ENCODE results near the gene GARNL3.
A peak's percentile ranks its signal among the peaks of the same experiment; 100 is the strongest.

Gene GARNL3

DNA sequence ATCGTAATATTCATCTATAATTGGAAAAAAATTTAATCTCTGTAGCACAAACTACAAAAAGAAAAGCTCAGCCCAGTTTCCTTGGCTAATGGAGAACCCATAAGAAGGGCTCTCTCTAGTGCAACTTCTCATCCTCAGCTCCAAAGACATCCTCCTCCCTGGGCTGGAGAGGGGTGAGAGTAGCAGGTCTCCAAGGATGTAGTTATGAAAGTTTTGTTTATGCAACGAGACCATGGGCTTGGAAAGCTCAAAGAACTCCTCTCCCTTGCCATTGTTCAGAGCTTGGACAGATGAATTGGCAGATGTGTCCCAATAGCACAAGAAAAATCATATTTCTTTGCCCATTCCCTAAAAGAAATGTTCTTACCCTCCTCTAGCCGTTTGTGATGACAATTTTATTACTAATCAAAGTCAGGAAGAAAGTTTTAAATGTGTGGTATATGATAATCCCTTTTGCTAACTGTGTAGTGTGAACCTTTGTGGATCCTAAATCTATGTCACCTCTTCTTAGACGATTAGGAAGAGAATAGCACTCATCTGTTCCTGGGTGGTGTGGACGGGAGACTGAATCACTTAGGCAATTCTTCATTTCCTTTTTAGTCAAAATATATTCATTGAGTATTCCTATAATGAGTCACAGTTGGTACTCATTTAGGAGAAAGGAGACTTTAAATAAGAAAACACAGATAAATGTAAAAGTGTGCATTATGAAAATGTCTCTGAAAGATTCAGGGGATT, 52.2 kb downstream of the GARNL3 start:
- FAIRE-seq, result no peak

DNA sequence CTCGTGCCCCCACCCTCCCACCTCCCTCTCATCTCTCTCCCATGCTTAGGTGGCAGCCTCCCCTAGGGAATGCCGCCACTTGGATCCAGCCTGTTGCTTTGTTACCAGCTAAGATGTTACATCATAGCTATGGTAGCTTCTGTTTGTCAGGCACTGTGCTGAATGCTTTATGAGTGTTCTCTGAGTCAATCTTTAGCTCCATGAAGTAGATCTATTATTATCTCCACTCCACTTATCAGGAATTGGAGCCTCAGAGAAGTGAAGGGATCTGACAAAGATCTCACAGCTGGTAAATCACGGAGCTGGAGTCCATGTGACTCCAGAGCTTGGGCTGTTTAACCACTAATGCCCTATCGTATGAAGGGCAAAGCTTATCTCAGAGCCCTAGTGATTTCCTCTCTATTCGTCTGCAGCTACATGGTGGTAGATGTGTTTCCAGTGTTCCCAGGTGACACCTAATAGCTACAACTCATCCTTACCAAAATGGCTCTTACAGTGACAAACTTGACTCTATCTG, 54.1 kb downstream of the GARNL3 start:
- no peak for FAIRE-seq

DNA sequence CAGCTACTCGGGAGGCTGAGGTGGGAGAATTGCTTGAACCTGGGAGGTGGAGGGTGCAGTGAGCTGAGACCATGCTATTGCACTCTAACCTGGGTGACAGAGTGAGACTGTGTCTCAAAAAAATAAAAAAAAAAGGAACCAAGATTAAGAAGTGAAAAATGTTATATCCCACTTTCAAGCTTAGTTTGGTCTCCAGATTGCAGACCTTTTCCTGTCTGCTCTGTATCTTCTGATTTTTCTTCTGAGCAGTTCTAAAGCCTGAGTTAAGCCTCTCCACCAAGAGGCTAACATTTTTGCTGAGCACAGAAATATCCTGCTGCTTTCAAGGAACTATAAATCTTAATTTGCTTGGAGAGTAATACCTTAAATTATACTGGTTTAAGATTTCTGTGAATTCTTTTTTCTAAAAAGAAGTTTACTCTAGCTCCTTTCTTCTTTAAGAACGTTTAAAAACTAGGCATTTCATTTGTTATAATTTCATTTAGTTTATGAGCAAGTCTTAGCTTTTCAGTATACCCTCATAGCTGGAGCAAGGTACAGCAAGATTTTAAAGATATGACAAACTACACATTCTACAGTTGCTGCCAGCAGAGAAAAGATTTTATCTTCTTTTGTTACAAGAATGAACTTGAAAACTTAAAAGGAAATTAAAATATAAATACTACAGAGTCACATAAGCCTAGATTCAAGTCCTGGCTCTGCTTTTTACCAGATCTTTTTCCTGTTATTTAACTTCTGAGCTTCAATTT, 55.0 kb downstream of the GARNL3 start:
- FAIRE-seq, result no peak

DNA sequence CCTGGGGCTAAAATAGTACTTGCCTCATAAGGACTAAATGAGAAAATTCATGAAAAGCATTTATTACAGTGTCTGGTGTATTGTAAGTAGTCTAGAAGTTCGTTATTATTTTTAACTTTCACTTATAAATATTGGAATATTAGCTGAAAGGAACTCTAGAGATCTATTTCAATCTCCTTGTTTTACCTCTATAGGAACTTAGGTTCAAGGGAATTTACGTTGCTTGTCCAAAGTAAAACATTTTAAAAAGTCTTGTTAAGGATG, 55.5 kb downstream of the GARNL3 start:
- no peak for FAIRE-seq

DNA sequence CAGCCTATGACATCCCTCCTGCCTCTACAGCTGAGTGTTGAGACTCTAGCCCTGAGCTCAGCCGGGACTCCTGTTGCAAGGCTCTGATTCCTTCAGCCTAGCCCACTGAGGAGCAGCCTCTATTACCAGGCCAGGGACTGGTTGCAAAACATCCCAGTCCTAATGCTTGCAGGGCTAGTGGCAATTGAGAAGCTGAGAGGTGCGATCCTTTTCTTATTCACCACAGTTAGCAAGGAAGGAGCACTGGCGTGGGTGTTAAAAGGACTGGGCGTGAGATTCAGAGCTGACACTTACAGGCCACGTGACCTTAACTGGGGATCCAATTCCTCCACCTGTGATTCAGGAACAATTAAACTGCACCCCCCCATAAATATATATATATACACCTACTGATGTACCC, 58.8 kb downstream of the GARNL3 start:
- FAIRE-seq, result no peak

DNA sequence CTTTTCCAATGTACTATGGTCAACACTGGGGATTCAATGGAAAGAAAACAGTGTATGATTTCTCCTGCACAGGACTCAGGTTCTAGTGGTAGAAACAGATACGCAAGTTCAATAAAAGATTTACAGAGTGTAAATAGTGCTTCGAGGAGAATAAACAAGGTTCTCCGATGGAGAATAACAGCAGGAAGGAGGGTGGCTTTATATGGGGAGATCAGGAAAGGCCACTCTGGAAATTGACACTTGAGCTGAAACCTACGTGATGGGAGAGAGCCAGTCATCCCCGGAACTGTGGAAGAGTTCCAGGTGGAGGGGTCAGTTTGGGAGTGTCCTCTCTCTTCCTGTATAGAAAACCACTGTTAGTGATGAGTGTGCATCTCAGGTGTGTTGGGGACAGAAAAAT, 65.9 kb downstream of the GARNL3 start:
- FAIRE-seq, result no peak

DNA sequence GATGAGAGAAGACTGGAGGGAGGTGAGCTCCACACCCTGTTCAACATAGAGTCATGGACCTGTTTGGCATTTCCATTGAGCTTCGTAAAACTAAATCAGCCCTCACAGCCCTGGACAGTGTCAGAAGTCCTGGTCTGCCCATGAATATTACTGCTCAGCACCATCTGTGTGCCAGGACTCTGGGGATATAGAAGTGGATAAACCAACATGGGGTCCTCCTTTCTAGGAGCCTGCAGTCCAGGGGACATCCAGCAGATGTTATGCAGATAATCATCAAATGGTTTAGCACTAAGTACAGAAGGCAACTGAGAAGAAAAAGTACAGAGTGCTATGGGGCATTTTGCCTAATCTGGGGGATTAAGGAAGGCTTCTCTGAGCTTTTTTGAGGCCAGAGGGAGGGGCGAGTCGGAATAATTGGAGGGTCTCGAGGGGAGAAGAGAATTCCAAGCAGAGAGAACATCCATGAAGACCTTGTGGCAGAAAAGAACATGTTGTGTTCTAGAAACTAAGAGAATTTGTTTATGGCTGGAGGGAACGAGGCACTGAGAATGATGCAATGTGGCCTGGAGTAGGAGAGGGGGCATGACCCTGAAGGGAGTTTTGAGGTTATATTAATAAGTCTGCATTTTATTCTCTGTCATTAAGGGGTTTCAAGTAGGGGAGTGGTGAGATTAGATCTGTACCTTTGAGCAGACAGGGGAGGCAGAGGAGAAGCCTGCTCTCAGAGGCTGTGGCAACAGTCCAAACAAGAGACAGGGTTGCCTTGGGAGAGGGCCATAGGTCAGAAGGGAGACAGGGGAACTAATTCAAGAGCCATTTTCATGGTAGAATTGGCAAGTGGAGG, 68.9 kb downstream of the GARNL3 start:
- no peak for FAIRE-seq

DNA sequence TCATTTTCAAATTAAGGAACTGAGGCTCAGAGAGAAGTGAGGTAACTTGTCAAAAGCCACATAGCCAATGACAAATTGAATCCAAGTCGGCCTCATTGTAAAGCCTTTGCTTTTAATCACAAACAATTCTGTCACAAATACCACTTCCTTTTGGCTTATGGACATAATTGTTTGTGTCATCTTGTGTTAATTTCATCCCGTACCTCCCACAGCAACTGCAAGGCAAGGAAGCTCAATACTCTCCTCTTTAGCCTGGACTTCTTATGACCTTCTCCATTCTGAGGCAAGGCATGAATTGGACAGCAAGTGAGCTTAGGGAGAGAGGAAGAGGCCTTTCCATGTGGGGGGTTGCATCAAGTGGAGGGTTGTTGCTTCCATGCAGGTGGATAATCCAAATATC, 70.2 kb downstream of the GARNL3 start:
- no peak for FAIRE-seq

DNA sequence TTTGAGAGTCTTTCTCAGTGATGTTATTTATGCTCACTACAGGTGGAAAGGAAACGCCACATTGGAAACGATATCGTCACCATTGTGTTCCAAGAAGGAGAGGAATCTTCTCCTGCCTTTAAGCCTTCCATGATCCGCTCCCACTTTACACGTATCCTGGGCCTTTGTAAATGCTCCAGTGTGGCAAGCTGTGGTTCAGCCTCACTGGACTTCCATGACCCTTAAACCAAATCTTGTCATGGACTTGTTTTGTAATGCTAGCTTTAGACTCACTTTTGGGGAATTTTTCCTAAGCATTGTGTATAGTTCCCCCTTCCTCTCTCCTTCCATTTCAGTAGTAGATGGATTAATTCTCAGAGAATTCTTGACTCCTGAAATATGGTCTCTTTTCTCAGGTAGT, 71.5 kb downstream of the GARNL3 start:
- no peak for FAIRE-seq

DNA sequence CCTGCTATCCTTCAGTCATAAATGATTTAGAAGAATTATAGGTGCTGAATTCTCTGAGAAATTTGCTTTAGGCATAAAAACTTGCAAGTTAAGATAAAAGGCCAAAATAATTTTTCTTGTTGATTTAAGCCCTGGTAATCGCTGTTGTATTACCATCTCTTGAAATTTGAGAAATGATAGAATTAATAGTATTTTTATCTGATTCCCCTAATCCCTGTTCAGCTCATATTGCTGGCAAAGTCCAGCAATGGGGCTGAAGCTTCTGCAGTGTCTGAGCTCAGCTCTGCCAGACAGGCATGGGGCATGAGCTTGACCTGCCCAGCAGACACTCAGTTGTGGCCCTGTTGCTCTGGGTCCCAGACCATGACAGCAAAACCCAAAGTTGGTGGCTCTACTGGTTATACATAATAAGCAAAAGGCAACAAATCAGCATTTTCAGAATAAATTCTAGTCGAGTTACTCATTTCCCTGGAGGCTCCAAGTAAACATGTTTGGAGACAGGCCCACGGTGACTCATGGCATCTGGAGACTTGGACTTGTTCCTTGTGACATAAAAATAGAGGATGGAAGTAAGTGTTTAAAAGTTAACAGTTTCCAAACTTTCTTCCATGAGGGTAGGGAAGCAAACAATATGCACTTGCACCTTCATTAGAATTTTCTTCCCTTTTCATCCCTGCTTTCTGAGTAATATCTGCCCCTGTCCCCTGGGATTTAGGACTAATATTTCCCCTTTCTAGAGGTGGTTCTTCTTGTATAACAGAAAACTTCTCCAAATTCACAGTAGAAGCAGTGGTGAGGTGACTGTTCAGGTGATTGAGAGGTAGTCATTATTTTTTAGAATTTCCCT, 72.2 kb downstream of the GARNL3 start:
- no peak for FAIRE-seq

DNA sequence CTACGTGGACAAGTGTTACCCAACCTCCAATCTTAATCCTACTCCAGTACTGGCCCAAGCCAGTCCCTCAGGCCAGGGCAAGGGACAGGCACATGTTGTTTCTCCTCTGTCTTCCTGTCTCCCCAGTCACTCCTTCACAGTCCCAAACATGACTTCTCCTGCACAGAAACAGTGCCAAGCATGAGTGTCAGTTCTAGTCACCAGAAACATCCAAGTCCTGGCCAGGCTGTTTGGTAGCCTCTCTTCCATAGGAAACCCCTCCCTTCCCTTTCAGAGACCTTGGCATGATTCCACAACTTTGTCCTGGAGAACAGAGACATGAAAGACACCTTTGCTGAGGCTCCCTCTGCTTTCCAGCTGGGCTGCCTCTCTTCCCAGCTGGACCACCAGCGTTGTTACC, 76.1 kb downstream of the GARNL3 start:
- FAIRE-seq, result no peak

DNA sequence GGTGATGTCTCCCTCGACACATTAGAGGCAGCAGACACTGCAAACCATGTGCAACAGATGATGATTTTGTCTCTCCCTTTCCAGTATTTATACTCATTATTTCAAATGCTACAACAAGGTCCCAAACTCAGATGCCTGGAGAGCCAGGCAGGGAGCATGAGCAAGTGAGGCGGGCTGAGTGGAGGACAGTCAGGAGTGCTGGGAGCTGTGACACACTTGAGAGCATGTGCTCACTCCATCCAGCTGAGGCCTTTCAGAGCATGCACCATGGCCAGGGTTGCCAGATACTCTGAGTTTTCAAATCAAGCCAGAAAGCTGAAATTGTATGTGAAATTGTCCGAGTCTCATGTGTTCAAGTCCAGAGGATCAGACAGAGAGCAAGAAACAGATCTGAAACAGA, 76.6 kb downstream of the GARNL3 start:
- FAIRE-seq, result no peak

DNA sequence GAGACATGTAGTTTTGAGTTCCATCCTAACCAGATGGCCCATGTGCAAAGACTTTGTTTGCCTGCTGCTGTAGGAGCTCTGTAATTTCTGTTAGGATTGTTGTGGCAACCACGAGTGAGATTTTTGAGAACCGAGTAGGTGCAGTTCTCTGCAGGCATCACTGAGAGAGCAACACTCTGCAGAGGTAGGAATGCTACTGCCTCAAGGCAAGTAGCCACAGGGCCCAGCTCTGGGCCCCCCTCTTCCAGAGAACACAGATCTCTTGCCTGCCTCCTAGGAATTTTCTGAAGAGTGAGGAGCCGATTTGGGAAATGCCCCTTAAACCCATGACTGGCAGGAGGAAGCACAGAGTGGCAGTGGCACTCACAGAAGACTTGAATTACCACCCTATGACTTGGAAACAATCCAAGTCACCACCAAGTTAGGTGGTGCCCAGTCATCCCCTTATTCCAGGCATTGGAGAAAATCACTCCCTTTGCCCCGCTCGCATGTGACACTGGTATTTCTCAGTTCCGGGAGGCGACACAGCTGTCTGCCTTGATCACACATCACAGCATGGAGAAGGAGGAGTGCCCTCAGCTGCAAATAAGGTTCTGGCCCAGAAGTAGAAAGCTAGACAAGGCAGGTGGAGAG, 79.9 kb downstream of the GARNL3 start:
- no peak for FAIRE-seq

DNA sequence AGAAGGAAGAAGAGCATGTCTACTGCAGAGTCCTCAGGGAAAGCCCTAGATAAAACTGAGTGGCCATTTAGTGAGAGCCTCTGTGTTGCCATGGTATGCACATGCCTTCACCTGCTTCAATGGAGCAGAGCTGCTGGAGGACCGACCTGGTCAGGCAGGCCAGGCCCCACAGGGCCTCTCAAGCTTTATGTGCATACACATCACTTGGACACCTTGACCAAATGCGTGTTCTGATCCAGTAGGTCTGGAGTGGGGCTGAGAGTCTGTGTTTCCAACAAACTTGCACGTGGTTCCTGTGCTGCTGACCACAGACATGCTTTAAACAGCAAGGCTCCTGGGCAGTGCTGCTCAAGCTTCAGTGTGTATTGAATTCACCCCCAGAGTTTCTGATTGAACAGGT, 81.0 kb downstream of the GARNL3 start:
- no peak for FAIRE-seq

DNA sequence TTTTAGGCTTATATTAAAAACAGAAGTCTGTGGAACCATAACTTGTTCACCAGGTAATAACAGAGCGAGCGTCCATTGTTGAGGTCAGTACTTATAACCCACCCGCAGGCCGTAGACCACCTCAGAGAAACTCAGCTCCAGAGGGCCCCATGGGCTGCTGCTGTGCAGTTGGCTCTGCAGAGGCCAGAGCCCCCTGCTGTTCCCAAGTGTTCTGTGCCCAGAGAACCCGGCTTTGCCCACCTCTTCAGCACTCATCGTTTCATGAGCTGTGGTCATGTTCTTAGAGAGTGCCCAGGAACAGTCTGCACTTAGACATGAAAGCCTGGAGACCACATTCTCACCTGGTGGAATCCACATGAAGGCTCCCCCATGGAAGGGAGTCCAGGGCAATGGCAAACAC, 82.0 kb downstream of the GARNL3 start:
- FAIRE-seq, result no peak

DNA sequence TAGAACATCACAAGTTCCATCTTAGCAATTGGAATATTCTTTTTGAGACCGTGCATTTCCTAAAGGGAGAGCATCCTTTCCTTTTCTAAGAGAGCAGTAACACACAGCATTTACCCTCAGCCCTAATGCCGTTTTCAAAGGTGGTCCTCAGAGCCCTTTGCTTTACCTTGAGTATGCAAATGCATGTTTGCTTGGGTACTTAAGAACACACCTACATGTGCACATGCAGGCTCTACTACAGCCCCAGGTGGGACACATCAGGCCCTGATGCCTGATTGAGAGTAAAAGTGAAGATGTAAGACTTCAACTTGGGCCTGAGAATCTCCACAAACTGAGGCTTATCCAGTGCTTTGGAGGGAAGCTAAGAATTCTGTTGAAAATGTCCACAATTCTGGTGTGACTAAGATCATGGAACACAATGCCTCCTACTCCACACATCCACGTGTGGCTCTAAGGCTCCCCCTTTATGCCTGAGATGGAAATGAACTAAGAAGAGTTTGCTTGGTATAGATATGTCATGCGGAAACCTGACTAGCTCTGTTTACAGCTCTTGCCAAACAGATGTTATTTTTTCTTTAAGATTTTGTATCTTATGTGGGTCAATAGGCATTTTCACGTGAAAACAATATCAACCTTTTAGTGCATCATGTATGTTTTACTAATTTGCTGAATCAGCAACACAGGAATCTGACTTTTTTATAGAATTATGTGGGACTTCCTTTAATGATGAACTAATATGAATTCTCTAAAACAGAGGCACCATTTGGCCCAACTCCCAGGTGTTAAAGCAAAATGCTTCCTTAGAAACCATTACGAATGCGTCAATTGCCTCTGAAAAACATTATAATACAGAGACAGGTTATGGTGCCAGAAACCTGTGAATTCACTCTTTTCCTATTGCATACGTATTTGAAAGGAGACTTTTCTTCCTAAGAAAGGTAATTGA, 83.5 kb downstream of the GARNL3 start:
- FAIRE-seq, result peak; percentile 11

DNA sequence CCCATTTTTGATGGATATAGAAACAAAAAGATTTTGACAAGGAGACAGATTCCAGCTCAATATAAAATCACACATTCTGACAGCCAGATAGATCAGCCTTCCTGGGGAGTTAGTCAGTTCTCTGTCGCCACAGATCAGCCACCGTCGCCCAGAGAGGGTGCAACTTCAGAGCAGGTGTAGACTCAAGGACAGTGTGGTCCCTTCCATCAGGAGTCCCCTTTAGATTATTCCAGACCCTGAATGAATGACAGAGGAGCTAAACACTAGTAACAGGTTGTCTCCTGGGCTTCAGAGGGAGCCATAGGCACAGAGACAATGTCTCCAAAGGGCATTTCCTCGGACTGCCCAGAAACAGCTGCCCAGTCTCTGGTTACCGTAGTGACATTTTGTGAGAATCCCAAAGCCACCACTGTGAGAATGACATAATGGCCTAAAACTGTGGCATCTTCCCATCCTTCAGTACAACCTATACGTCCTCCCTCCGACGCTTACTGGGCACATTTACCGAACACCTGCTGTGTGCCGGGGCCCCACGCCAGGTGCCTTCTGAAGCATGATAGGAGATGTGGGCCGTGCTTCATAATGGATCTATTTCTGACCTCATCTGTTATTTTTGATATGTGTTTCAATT, 85.0 kb downstream of the GARNL3 start:
- FAIRE-seq, result no peak

DNA sequence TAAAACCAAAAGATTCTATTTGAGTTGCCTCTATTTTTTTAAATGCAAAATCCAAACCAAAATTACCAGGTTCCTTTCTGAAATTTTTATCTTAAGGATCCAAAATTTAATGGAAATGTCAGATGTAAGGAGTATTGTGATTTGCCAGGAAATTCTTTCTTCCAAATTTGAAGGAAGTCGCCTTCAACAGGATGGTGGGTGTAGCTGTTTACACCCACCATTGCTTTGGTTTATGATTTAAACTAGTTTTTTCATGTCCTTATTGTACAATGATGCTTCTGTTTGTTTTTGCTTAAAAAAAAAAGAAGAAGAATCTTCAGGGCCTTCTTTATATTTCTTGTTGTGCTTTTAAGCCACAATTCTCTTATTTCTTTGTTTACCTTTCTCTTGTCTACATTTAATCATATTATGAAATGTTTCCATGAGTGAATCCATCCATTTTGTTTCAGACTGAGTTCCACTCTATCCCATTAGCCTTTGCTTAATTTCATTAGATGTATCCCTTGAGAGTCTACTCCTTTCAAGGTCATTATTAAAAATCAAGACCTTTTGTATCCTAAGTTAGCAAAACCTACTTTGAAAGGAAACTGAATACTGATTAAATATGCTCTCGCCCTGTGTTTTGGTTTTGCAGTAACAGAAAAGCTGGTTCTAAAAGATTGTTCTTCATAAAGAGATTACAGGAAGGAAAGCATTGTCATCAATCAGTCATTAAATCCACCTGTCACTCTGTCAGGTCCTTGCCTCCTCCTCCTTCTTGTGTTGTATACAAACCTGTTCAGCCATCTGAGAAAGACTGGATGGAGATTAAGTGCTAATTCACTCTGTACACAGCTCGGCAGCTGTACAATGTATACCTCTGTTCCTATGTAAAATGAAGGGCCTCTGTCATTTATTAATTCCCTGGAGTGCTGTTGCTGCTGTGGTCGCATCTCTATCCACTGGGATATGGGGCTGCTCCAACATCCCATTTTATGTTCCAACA, 86.9 kb downstream of the GARNL3 start:
- no peak for FAIRE-seq

DNA sequence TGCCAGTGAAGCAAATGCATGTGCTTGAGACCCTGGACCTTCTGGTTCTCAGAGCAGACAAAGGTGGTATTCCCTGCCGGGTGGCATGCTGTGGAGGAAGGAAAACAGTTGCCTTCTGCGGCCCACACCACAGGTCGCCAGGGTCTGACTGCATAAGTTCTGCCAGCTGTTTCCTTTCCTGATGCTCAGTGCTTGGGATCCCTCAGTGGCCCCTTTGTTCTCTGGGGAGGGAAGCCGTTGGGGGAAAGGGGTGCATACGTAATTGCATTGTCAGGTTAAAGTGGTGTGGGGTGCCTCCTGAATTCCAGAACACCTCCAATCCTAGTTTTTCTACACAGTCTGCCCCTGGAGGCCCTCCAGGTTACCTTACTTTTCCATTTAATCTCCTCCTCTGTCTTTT, 89.3 kb downstream of the GARNL3 start:
- FAIRE-seq, result no peak
